ENCODE measurements around the gene GPR132. TPM values are rescaled to one million over a fixed set of nuclear protein-coding genes. Genes with fewer than 3 reads are reported as not detected.

GPR132 gene
- polyA plus RNA-seq, 1 donor (not counting 4 experiments of a cell fraction or from before 2014, with no cell fraction given): not detected

DNA sequence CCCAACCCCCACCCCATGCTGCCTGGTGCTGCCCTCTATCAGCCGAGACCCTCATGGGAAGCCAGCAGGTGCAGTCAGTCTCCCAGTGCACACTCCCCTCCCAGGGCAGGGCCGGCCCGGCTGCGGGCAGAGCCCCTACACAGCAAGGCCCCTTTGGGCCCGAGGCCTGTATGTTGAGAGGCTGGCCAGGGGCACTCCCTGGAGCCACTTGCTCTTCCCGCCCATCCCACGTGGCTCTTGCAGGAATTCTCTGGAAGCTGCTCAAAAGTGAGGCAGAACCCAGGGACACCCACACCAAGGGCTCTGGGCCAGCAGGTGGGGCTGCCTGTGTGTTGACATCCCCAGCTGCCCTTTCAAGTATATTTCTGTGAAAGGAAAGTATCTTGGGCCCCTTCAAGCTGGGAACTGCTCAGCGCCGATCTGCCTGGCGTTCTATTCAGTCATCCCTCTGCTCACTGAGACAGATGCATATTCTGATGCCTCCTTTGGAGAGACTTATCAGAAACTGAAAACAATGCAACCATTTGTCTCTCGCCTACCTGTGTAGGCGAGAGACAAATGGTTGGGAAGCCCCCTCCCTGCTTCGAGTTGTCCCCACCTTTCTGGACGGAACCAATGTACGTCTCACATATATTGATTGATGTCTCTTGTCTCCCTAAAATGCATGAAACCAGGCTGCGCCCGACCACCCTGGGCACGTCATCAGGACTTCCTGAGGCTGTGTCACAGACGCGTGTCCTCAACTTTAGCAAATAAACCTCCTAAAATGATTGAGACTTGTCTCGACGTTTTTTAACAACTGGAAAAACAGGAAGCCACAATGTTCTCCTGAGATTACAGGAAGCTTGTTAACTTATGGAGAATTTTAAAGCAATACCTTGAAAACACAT, 6.0 kb downstream of the GPR132 start:
- no peak for DNase-seq (ENCODE audit: low read depth, low spot score)
- Histone ChIP-seq H3K79me2 (ENCODE audit: control insufficient read depth, insufficient read depth, low read length) (no peaks in the 10 kb centered on the region), H3K9ac (ENCODE audit: control insufficient read depth, extremely low read depth, insufficient read depth, low read length) (no peak overlapping the region), H3K4me2 (ENCODE audit: control insufficient read depth, extremely low read depth, insufficient read depth, low read depth, low read length) (no peak overlapping the region), H3K36me3 (ENCODE audit: control insufficient read depth in 2 of 2, extremely low read depth in 1 of 2, insufficient read depth in 2 of 2, low read length in 2 of 2) (peaks cover 0 to 9% of the 10 kb centered on the region in 2 experiments), H3K9me1 (ENCODE audit: control insufficient read depth, extremely low read depth, insufficient read depth, low read length) (no peaks in the 10 kb centered on the region), H3K4me1 (ENCODE audit: control insufficient read depth, extremely low read depth, insufficient read depth, low read length) (no peaks in the 10 kb centered on the region), H4K20me1 (ENCODE audit: control insufficient read depth, extremely low read depth, insufficient read depth, low read length) (no peaks in the 10 kb centered on the region), H3K9me3 (ENCODE audit: control insufficient read depth, low read depth, low read length) (no peaks in the 10 kb centered on the region), H3K27ac (ENCODE audit: control insufficient read depth, insufficient read depth, low read length) (no peak overlapping the region), H2AFZ (ENCODE audit: control insufficient read depth, low read length) (no peak overlapping the region), H3K27me3 (ENCODE audit: control insufficient read depth, extremely low read depth, insufficient read depth, low read length) (no peaks in the 10 kb centered on the region), H3K4me3 (ENCODE audit: control insufficient read depth in 2 of 3, extremely low read depth in 1 of 3, insufficient read depth in 2 of 3, low read depth in 1 of 3, low read length in 3 of 3) (no peak overlapping the region)
- TF ChIP-seq, protein P1, sequence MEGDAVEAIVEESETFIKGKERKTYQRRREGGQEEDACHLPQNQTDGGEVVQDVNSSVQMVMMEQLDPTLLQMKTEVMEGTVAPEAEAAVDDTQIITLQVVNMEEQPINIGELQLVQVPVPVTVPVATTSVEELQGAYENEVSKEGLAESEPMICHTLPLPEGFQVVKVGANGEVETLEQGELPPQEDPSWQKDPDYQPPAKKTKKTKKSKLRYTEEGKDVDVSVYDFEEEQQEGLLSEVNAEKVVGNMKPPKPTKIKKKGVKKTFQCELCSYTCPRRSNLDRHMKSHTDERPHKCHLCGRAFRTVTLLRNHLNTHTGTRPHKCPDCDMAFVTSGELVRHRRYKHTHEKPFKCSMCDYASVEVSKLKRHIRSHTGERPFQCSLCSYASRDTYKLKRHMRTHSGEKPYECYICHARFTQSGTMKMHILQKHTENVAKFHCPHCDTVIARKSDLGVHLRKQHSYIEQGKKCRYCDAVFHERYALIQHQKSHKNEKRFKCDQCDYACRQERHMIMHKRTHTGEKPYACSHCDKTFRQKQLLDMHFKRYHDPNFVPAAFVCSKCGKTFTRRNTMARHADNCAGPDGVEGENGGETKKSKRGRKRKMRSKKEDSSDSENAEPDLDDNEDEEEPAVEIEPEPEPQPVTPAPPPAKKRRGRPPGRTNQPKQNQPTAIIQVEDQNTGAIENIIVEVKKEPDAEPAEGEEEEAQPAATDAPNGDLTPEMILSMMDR (optimal IDR thresholded peaks at IDR 0.05 in 1 of 3, IDR thresholded peaks at IDR 0.05 in 1 of 3, conservative IDR thresholded peaks at IDR 0.05 in 1 of 3; ENCODE audit: extremely low read depth in 1 of 3, insufficient read depth in 2 of 3, low read length in 3 of 3): peak in 1 of 3 experiments; percentile 2
- TF ChIP-seq EZH2 (IDR thresholded peaks at IDR 0.05; ENCODE audit: low read length): no peak
- no peak for FAIRE-seq
- dilution Hi-C loops (cut with MboI; ENCODE audit: extremely low pct_ligation_motif_present, low sequenced_read_pairs): no loop called here

DNA sequence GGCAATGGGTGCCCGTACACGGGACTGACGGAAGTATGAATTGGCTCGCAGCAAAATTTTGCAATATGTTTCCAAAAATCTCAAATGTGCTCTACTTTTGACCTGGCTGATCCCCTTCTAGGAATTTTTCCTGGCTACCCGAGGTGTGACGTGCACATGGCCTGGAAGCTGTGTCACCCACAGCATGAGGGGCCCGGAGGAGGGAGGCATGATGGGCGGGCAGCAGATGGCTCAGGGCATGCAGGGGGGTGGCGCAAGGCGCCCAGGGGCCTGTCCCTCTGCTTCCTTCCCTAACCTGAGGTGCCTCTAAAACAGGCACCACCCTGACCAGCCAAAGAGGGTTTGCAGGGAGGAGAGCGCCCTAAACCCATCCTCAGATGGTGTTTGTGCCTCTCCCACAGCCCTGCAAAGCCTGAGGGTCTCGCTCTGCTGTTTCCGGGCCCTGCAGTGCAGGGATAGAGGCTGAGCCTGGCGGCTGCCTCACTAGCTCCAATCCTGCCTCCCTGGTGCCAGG, 6.7 kb downstream of the GPR132 start:
- no peaks in the 10 kb centered on the region for H4K20me1 ChIP-seq (ENCODE audit: control insufficient read depth, extremely low read depth, insufficient read depth, low read length)
- dilution Hi-C loops (cut with MboI; ENCODE audit: extremely low pct_ligation_motif_present, low sequenced_read_pairs): no loop called here
- no peaks in the 10 kb centered on the region for H3K9me3 ChIP-seq (ENCODE audit: control insufficient read depth, low read depth, low read length)
- TF ChIP-seq, protein P1 (optimal IDR thresholded peaks at IDR 0.05 in 1 of 3, IDR thresholded peaks at IDR 0.05 in 1 of 3, conservative IDR thresholded peaks at IDR 0.05 in 1 of 3; ENCODE audit: extremely low read depth in 1 of 3, insufficient read depth in 2 of 3, low read length in 3 of 3): no peak
- TF ChIP-seq EZH2 (IDR thresholded peaks at IDR 0.05; ENCODE audit: low read length): no peak
- H3K27ac ChIP-seq (ENCODE audit: control insufficient read depth, insufficient read depth, low read length): no peak overlapping the region
- no peaks in the 10 kb centered on the region for H3K79me2 ChIP-seq (ENCODE audit: control insufficient read depth, insufficient read depth, low read length)
- H3K9ac ChIP-seq (ENCODE audit: control insufficient read depth, extremely low read depth, insufficient read depth, low read length): no peak overlapping the region
- H3K4me2 ChIP-seq (ENCODE audit: control insufficient read depth, extremely low read depth, insufficient read depth, low read depth, low read length): no peak overlapping the region
- H3K4me3 ChIP-seq (ENCODE audit: control insufficient read depth in 2 of 3, extremely low read depth in 1 of 3, insufficient read depth in 2 of 3, low read depth in 1 of 3, low read length in 3 of 3): no peak overlapping the region
- no peaks in the 10 kb centered on the region for H3K27me3 ChIP-seq (ENCODE audit: control insufficient read depth, extremely low read depth, insufficient read depth, low read length)
- FAIRE-seq (no peak), DNase-seq (ENCODE audit: low read depth, low spot score) (no peak)
- peaks cover 0 to 15% of the 10 kb centered on the region in 2 experiments for H3K36me3 ChIP-seq (ENCODE audit: control insufficient read depth in 2 of 2, extremely low read depth in 1 of 2, insufficient read depth in 2 of 2, low read length in 2 of 2)
- no peak overlapping the region for H2AFZ ChIP-seq (ENCODE audit: control insufficient read depth, low read length)
- H3K9me1 ChIP-seq (ENCODE audit: control insufficient read depth, extremely low read depth, insufficient read depth, low read length): no peaks in the 10 kb centered on the region
- H3K4me1 ChIP-seq (ENCODE audit: control insufficient read depth, extremely low read depth, insufficient read depth, low read length): no peaks in the 10 kb centered on the region
